ENCODE measurements around the gene PKHD1.
"Not testable (repeated sequence)": the region's sequence is repeated elsewhere in the genome, so short reads cannot be mapped to it uniquely, and the experiment has no call there.

Gene PKHD1

GRCh38 chr6:51989789-51990188 lies 97.6 kb downstream of the PKHD1 start:
- DNase-seq (ENCODE audit: low spot score), result no peak

- DNase-seq (ENCODE audit: low spot score), result no peak
Measured at GRCh38 chr6:51986864-51987263, 100.5 kb downstream of the PKHD1 start.

GRCh38 chr6:51983564-51983963 lies 103.8 kb downstream of the PKHD1 start:
- DNase-seq (ENCODE audit: low spot score), result no peak

- not testable (repeated sequence) for DNase-seq (ENCODE audit: low spot score)
Measured at GRCh38 chr6:51982695-51983094, 104.7 kb downstream of the PKHD1 start.

DNA sequence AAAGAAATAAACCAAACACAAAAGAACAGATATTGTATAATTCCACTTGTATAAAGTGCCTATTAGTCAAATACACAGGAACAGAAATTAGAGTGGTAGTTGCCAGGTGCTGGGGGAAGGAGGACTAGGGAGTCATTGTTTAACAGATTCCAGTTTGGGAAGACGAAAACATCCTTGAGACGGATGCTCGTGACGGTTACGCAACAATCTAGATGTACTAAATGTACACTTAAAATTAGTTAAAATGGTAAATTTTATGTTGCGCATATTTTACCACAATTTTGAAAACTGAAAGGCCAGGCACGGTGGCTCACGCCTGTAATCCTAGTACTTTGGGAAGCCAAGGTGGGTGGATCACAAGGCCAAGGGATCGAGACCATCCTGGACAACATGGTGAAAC lies 111.0 kb downstream of the PKHD1 start:
- DNase-seq (ENCODE audit: low spot score), result no peak

DNA sequence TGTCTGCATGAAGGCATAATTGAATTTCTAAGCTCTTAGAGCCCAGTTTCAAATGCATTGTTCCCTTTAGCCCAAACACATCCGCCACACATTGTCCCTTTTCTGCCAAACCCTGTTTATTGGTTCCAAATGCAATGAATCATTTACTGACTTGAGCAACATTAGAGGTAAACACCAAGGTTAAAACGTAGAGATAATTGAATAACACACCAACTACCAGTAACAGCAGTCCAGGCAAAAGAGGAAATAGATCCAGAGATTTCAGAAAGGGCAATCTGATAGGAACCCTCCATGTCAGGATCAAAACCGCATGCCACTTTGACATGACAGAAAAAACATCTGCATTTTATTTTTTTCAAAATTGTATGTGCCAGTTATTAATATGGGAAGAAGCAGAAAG lies 114.8 kb downstream of the PKHD1 start:
- no peak for DNase-seq (ENCODE audit: low spot score)

DNA sequence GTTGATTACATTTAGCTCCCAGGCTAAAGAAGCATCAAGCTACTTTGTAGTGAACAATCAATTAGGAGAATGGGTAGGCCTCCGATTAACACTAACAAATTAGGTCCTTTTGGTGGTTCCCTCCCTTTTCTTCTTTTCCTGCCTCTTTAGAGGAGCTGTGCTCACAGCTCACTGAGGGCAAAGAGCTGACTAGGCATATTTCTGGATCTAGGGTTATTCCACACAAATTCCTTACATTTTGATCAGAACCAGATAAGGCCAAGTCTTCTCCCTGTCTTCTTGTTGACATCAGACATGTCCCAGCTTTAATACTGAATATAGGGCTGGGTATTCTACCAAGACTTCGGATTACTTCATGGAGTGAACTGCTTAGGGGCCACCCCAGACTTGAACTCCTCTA lies 119.1 kb downstream of the PKHD1 start:
- DNase-seq (ENCODE audit: low spot score), result no peak

DNA sequence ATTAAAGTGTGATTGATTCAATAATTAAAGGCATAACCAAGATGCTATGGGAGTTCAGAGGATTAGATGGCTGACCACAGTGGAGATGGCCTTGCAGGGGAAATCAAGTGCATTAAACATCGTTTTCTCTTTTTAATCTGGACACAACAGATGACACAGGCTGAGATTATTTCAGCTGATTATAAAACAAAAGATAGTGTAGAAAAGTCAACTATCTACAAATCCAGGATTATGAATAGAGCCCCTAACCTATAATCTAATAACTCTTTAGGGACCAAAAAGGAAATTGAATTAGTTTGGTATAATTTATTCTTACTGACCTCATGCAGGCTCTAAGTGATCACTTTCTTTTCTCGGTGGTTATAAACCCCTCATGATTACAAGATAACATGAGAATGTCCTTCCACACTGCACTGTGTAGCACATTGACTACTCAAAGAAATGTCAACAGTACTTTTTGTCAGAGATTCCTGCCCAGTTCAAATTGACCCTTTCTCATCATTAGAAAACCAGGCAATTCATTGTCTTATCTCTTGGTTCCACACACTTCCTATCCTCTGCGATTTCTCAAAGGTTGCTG lies 122.1 kb downstream of the PKHD1 start:
- no peak for DNase-seq (ENCODE audit: low spot score)

DNA sequence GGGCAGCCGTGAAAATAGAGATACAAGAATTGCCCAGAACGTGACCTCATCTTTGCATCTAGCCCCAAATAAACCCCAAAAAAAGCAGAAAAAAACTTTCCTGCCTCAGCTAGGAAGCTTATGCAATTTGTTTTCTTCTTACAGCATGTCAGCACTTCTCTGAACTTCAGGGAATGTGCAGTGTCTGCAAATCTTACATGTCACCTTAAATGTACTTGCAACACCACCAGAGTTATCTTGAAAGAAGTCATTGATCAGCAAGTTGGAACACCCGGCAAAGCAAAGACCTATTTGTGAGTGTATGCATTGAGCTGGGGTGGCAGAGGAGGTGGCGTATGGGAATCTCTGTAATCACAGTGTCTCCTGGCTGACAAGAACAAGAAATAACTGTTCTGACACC lies 123.4 kb downstream of the PKHD1 start:
- DNase-seq (ENCODE audit: low spot score), result no peak

GRCh38 chr6:51962354-51962753 lies 125.1 kb downstream of the PKHD1 start:
- no peak for DNase-seq (ENCODE audit: low spot score)

DNA sequence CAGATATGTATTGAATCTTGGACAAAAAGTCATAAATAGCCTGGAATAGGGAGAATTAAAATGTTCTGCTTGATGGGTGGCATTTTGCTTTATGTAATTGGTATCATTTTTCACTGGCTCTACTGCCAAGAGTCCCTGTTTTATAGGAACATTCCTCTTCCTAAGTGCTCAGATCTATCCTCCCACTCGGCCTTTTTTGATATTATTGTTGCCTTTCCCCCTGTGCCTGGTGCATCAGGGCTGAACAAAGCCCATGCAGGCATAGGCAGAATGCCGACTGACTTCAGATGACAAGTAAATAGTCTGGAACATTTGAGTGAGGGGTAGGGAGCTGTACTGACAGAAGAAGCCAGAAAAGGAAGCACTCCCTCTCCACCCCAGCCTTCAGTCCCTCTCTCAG lies 127.0 kb downstream of the PKHD1 start:
- no peak for DNase-seq (ENCODE audit: low spot score)

- peak; percentile 74 for DNase-seq (ENCODE audit: low spot score)
Measured at GRCh38 chr6:51959744-51960383, 127.5 kb downstream of the PKHD1 start.

DNA sequence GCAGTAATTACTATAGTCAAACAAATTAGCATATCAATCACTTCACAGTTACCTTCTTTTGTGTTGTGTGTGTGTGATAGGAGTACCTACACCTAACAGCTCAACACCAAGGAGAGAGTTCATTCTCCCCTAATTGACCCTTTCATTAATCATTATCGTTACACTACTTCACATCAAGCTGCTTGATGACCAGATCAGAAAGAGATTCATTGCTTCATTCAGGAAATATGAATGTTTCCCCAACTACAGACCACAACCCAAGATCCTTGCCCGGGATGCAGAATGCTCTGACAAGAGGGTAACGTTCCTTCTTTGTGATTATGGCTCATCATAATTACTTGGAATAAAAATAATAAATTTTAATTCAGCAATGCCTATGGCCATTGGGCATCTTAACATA lies 132.7 kb downstream of the PKHD1 start:
- no peak for DNase-seq (ENCODE audit: low spot score)

DNA sequence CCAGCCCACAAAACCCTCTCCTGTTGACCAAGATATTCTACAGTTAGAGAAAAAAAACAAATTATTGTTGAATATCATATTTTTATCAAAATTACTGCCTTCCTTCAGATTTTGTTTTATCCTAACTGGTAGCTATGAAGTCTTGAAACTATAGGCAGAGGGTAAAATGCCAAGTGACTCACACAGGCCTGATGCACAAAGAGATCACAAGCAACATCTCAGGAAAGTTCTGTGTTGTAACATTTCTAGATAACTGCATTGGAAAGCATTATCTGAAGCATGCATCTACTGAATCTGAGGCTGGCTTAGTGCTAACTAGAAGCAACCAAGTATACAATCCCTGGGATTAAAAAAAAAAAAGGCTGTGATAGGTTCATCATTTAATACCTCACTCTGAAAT lies 134.2 kb downstream of the PKHD1 start:
- DNase-seq (ENCODE audit: low spot score), result no peak

DNA sequence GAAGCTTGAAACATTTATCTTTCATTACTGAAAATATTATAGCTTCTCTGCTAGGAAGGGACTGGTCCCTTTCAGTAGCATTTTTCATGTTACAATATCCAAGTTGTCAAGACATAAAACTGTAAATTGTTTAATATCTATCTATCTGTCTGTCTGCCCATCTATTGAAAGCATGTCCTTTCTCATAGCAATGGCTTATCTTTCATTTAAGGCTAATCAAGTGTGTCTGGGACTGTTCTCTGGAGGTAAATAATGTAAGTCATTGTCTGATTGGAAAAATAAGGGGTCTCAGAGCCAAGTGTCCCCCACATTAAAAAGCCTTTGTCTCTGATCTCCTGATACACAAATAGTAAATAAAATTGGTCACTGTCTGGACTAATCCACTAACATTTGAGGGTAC lies 135.5 kb downstream of the PKHD1 start:
- no peak for DNase-seq (ENCODE audit: low spot score)

- DNase-seq (ENCODE audit: low spot score), result peak; percentile 21
Measured at GRCh38 chr6:51949526-51949925, 137.9 kb downstream of the PKHD1 start.

DNA sequence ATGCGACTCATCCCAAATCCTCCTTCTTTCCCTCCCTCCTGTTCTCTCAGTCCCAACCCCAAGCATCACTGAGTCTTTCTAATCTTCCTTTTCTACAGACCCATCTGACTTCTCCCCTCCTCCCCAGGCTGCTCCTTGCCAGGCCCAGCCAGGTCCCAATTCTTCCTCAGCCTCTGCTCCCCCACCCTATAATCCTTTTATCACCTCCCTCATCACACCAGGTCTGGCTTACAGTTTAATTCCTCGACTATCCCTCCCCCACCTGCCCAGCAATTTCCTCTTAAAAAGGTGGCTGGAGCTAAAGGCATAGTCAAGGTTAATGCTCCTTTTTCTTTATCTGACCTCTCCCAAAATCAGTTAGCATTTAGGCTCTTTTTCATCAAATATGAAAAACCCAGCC lies 147.7 kb downstream of the PKHD1 start:
- not testable (repeated sequence) for DNase-seq (ENCODE audit: low spot score)

DNA sequence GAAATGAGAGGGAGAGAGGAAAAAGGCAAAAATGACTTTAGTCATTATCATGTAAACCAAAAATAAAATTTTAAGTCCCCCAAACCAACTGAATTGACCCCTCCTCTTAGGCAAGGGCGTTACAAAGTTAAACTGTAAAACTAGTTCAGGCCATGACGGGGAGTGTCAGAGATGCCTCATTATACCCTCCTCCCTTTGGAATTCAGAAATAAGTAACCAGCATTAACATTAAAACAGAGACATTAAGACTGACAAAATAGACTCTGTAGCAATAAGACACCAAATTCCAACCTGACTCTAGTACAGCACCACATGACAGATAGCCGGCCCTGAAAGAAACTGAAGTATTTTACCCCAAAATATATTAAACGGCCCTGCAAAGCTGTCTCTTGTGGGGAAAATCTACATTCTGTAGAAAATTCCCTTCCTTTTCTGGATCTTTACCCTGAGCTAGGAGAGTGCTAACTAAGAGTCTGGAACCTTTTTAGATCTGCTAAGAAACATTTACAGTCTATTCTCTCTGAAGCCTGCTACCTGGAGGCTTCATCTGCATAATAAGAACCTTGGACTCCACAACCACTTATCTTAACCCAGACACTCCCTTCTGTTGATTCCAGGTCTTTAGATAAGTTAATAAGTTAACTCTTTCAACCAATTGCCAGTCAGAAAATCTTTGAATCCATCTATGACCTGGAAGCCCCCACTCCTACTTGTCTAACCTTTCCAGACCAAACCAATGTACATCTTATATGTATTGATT lies 150.7 kb downstream of the PKHD1 start:
- DNase-seq (ENCODE audit: low spot score), result no peak

GRCh38 chr6:51934098-51934497 lies 153.3 kb downstream of the PKHD1 start:
- peak; percentile 54 for DNase-seq (ENCODE audit: low spot score)

DNA sequence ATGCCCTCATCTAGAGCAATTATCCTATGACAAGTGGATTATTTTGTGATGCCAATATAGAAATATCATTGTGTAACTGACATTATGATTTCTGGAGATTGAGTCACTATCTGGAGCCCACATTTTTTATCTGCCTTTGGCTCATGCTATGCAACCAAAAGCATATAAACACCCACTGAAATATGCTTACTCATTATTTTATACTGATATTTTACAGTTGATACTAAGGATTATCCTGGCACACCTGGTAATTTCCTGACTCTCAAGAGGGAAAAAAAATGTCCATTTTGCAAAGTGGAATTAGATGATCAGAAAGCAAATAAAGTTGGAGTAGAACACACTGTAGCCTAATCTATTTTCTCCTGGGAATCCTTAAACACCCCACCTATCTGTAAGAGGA lies 154.5 kb downstream of the PKHD1 start:
- DNase-seq (ENCODE audit: low spot score), result no peak

DNA sequence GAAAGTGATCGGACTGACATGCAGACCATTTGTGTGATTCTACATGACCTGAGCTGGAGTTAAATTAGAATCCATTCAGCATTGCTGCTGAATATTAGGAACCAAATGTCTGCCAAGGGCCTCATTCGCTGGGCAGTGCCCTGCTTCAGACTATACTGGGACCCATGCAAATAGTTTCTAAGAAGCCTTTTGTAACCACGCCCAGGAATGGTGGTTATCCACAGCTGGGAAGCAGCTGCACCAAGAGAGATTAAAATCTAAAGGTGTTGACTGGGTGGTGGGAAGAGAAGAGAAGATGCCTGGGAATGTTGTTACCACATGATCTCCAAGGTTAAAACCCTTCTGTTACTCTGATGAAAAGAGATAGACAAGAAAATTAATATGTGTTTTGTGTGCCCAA lies 156.8 kb downstream of the PKHD1 start:
- no peak for DNase-seq (ENCODE audit: low spot score)

DNA sequence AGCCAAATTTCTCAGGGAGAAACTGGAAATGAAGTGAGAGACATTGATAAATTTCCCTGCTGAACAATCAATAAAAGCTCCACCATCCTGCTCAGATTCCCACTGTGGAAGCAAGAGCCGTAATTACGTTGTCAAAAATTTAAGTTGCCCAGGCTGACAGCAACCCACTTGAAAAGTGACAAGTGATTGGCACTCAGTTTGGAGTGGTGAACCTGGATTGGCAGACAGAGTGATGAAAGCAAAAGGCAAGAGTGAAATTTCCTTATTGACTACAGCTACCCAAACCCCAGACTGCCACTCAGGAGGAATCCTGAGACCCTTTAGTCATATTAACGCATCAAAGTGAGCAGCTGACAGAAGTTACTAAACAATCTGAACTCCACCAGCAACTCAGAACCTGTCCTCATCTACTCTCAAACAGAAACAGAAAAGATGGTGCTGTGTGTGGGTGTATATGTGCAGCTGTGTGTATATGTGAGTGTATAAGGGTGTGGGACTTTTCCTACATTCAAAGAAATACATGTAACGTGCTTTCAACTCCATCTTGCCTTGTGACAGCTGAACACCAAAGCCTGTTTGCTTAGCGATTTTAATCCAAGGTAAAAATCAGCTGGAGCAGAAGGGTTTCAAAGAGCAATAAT lies 157.4 kb downstream of the PKHD1 start:
- no peak for DNase-seq (ENCODE audit: low spot score)

GRCh38 chr6:51928320-51928719 lies 159.1 kb downstream of the PKHD1 start:
- no peak for DNase-seq (ENCODE audit: low spot score)
